Smooth muscle cell (in vitro differentiated cells): ENCODE results near the gene SYT1. TPM values are rescaled to one million over a fixed set of nuclear protein-coding genes. Genes with fewer than 3 reads are reported as not detected.
A peak's percentile ranks its signal among the peaks of the same experiment; 100 is the strongest.

ENCODE experiments used
- DNase-seq: peaks from one replicate; lab custom pipeline; 2025; ENCODE audit not compliant: unreplicated experiment; lab: John Stamatoyannopoulos, UW
- H2AFZ ChIP-seq: fragments of 200-600 bp; sonication (generic); 2 replicates; pipeline ENCODE4 v1.6.0; 2016; ENCODE audit warnings: antibody characterized with exemption, low read depth, mild to moderate bottlenecking
- H3F3A ChIP-seq: fragments of 200-600 bp; sonication (generic); 2 replicates; pipeline ENCODE4 v1.6.0; 2017; ENCODE audit warnings: antibody characterized with exemption, low read depth
- H3K27ac ChIP-seq: fragments of 200-600 bp; sonication (generic); 2 replicates; pipeline ENCODE4 v1.5.1; 2016; ENCODE audit warnings: low read depth, mild to moderate bottlenecking
- H3K27me3 ChIP-seq: fragments of 200-600 bp; sonication (generic); 2 replicates; pipeline ENCODE4 v1.6.1; 2016; ENCODE audit warnings: low read depth, mild to moderate bottlenecking
- H3K36me3 ChIP-seq: fragments of 200-600 bp; sonication (generic); 2 replicates; pipeline ENCODE4 v1.5.1; 2016; ENCODE audit warnings: low read depth
- H3K4me1 ChIP-seq: fragments of 200-600 bp; sonication (generic); 2 replicates; pipeline ENCODE4 v1.5.1; 2016; ENCODE audit warnings: low read depth
- H3K4me2 ChIP-seq: fragments of 200-600 bp; sonication (generic); 2 replicates; pipeline ENCODE4 v1.6.0; 2016; ENCODE audit warnings: mild to moderate bottlenecking
- H3K4me3 ChIP-seq: fragments of 200-600 bp; sonication (generic); 2 replicates; pipeline ENCODE4 v1.5.1; 2016; ENCODE audit warnings: mild to moderate bottlenecking
- H3K79me2 ChIP-seq: fragments of 200-600 bp; sonication (generic); 2 replicates; pipeline ENCODE4 v1.6.0; 2016; ENCODE audit warnings: low read depth, mild to moderate bottlenecking
- H3K9ac ChIP-seq: fragments of 200-600 bp; sonication (generic); 2 replicates; pipeline ENCODE4 v1.6.0; 2016; ENCODE audit warnings: low read depth
- H3K9me3 ChIP-seq: fragments of 200-600 bp; sonication (generic); replicated peaks from 2 replicates; pipeline ENCODE4 v1.5.1; 2016; ENCODE audit warnings: low read depth
- H4K20me1 ChIP-seq: fragments of 200-600 bp; sonication (generic); 2 replicates; pipeline ENCODE4 v1.6.0; 2016; ENCODE audit warnings: low read depth
- WGBS: methylation state at CpG from one replicate; pipeline ENCODE4 v1.1.7; 2016; ENCODE audit warnings: low lambda C conversion rate; 5-methylcytosine and 5-hydroxymethylcytosine counted together
- polyA plus RNA-seq: library from polyadenylated mRNA; unstranded; fragments of >200 nt; fragmentation: Nextera tagmentation; extraction: Ambion mirVana; gene quantifications from 2 replicates; pipeline ENCODE4 v1.2.1, GENCODE V29; 2016
- total RNA-seq: library from RNA; depleted of rRNA; stranded (reverse); fragments of >200 nt; gene quantifications from 2 replicates; pipeline ENCODE4 v1.2.3, GENCODE V29; 2014
- TF ChIP-seq, protein P1 (sequence below): fragments of 200-600 bp; sonication (generic); IDR thresholded peaks from 2 replicates; pipeline ENCODE4 v1.5.1; 2017; ENCODE audit warnings: borderline replicate concordance, mild to moderate bottlenecking, antibody characterized with exemption; ENCODE audit not compliant: insufficient read depth, poor library complexity, severe bottlenecking

The SYT1 gene
- total and polyA plus RNA-seq, 2 experiments from 2014 or later, result 5.2 to 10.2 TPM

DNA sequence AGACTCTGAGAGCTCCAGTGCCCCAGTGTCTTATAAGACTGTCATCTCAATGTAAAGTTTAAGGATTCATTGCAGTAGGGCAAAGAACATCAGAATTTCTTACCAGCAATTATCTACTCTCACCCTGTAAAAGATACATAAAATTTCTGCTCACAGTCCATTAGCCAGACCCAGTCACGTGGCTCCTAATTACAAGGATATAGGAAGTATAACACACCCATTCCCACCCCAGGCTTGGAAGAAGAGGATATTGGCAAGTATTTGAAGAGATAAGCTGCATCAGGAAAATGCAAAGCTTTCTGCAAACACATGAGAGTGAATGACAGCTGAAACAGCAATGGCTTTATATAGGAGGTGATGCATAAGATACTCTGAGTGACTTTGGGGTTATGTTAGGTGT lies 14.3 kb downstream of the SYT1 start:
- peaks cover 10% of the 10 kb centered on the region for H3K4me1 ChIP-seq
- no peaks in the 10 kb centered on the region for H3K9me3 ChIP-seq
- H3K4me2 ChIP-seq, result peak overlapping the region; percentile 1
- no peaks in the 10 kb centered on the region for H3K36me3 ChIP-seq
- H3F3A ChIP-seq, result no peaks in the 10 kb centered on the region
- WGBS, result 68% methylated on average over 1 of the region's 1 CpG
- no peak overlapping the region for H2AFZ ChIP-seq
- H3K27ac ChIP-seq, result peak overlapping the region; percentile 48
- H3K9ac ChIP-seq, result no peak overlapping the region
- peaks cover 7% of the 10 kb centered on the region for H3K79me2 ChIP-seq
- no peak for DNase-seq
- H4K20me1 ChIP-seq, result no peaks in the 10 kb centered on the region
- no peak overlapping the region for H3K4me3 ChIP-seq
- H3K27me3 ChIP-seq, result no peaks in the 10 kb centered on the region
- TF ChIP-seq, protein P1, sequence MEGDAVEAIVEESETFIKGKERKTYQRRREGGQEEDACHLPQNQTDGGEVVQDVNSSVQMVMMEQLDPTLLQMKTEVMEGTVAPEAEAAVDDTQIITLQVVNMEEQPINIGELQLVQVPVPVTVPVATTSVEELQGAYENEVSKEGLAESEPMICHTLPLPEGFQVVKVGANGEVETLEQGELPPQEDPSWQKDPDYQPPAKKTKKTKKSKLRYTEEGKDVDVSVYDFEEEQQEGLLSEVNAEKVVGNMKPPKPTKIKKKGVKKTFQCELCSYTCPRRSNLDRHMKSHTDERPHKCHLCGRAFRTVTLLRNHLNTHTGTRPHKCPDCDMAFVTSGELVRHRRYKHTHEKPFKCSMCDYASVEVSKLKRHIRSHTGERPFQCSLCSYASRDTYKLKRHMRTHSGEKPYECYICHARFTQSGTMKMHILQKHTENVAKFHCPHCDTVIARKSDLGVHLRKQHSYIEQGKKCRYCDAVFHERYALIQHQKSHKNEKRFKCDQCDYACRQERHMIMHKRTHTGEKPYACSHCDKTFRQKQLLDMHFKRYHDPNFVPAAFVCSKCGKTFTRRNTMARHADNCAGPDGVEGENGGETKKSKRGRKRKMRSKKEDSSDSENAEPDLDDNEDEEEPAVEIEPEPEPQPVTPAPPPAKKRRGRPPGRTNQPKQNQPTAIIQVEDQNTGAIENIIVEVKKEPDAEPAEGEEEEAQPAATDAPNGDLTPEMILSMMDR, result no peak

DNA sequence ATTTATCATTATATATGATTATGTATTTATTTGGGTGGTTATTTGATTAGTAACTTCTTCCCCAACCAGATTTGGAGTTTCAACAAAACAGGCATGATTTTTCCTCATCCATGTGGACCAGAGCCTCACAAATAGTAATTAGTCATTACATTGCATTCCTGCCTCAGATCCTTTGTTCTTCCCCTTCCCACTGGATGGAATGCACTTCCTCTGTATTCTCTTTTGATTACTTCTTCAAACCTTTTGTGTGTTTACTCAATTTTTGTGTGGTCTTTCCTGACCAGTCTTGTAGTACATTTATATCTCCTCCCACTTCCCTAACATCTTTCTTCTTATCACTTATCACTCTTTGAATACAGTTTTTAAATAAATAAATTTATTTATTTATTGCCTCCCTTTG lies 15.5 kb downstream of the SYT1 start:
- no peak overlapping the region for H2AFZ ChIP-seq
- H3K4me1 ChIP-seq, result peaks cover 10% of the 10 kb centered on the region
- H3K27me3 ChIP-seq, result no peaks in the 10 kb centered on the region
- no peaks in the 10 kb centered on the region for H3F3A ChIP-seq
- H3K9me3 ChIP-seq, result no peaks in the 10 kb centered on the region
- H3K79me2 ChIP-seq, result peaks cover 4% of the 10 kb centered on the region
- no peaks in the 10 kb centered on the region for H3K36me3 ChIP-seq
- H3K27ac ChIP-seq, result no peak overlapping the region
- H3K9ac ChIP-seq, result no peak overlapping the region
- H3K4me2 ChIP-seq, result no peak overlapping the region
- TF ChIP-seq, protein P1, result no peak
- H3K4me3 ChIP-seq, result no peak overlapping the region
- no peak for DNase-seq
- no peaks in the 10 kb centered on the region for H4K20me1 ChIP-seq

DNA sequence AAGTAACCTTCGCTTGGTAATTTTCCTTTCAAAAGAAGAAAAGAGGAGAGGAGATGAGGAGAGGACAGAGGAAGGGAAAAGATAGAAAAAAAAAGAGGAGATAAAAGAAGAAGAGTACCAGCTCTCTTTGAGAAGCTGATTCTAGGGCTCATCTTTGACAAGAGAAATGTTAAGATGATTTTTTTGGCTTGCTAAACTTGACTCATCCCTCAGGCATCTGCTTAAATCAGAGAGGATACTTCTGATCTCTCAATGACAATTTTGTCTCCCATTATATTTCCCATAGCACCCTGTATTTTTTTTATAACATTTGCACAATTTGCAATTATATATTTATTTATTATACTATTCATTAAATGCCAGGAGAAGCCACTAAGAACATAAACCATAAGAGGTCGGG lies 17.1 kb downstream of the SYT1 start:
- H3K9me3 ChIP-seq, result no peaks in the 10 kb centered on the region
- no peak overlapping the region for H3K27ac ChIP-seq
- peaks cover 17% of the 10 kb centered on the region for H3K4me1 ChIP-seq
- no peaks in the 10 kb centered on the region for H3K36me3 ChIP-seq
- H3K4me3 ChIP-seq, result no peak overlapping the region
- 86% methylated on average over 2 of the region's 2 CpGs for WGBS
- TF ChIP-seq, protein P1, result no peak
- H3F3A ChIP-seq, result no peaks in the 10 kb centered on the region
- H3K27me3 ChIP-seq, result no peaks in the 10 kb centered on the region
- H2AFZ ChIP-seq, result peak overlapping the region; percentile 26
- no peak for DNase-seq
- no peaks in the 10 kb centered on the region for H4K20me1 ChIP-seq
- H3K9ac ChIP-seq, result no peak overlapping the region
- peaks cover 7% of the 10 kb centered on the region for H3K79me2 ChIP-seq
- H3K4me2 ChIP-seq, result peak overlapping the region; percentile 1

DNA sequence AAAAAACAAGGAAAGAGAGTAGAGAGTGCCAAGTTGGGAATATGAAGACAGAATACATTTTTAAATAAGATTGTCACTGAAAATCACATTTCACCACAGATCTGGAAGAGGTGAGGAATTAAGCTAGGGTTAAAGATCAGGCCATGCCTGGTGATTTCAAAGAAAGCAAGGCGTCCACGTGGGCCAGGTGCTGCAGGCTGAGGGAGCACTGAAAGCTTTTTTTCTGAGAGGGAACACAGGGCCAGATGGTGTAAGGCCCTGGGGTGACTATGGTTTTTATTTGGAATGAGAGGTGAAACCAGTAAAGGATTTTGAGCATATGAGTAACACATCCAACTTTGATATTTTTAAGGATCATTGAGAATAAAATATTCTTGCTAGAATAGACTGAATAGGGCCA lies 20.9 kb downstream of the SYT1 start:
- 38% methylated on average over 2 of the region's 2 CpGs for WGBS
- Histone ChIP-seq H3F3A (no peaks in the 10 kb centered on the region), H3K9ac (peak overlapping the region; percentile 7), H3K4me1 (peaks cover 11% of the 10 kb centered on the region), H3K27me3 (no peaks in the 10 kb centered on the region), H3K4me3 (no peak overlapping the region), H3K79me2 (peaks cover 7% of the 10 kb centered on the region), H3K9me3 (no peaks in the 10 kb centered on the region), H3K27ac (peak overlapping the region; percentile 94), H3K36me3 (no peaks in the 10 kb centered on the region), H4K20me1 (no peaks in the 10 kb centered on the region), H2AFZ (no peak overlapping the region), H3K4me2 (no peak overlapping the region)
- DNase-seq, result no peak
- TF ChIP-seq, protein P1, result no peak
